A549 (cell line): ENCODE results near the gene LLGL2.

Experiments
- CEBPB ChIP-seq, 2 experiments: fragments of >200 bp in 1 of 2; sonication (Bioruptor Twin) in 1 of 2; formaldehyde crosslinking in 1 of 2; IDR thresholded peaks; 2 replicates each; pipeline ENCODE4 v1.6.1; 2012 to 2016
- ESRRA ChIP-seq: fragments of 150-350 bp; IDR thresholded peaks from 2 replicates; pipeline ENCODE4 v1.6.1; 2014; ENCODE audit warnings: mild to moderate bottlenecking, low read length, borderline replicate concordance
- REST ChIP-seq: fragments of 200-600 bp; sonication (generic); IDR thresholded peaks from 2 replicates; pipeline ENCODE4 v1.6.1; 2016; ENCODE audit warnings: antibody characterized with exemption, mild to moderate bottlenecking, moderate library complexity
- TF ChIP-seq, protein P1 (sequence below): fragments of >200 bp; sonication (Bioruptor Twin); formaldehyde crosslinking; IDR thresholded peaks from 3 replicates; pipeline ENCODE4 v1.5.1; 2016

DNA sequence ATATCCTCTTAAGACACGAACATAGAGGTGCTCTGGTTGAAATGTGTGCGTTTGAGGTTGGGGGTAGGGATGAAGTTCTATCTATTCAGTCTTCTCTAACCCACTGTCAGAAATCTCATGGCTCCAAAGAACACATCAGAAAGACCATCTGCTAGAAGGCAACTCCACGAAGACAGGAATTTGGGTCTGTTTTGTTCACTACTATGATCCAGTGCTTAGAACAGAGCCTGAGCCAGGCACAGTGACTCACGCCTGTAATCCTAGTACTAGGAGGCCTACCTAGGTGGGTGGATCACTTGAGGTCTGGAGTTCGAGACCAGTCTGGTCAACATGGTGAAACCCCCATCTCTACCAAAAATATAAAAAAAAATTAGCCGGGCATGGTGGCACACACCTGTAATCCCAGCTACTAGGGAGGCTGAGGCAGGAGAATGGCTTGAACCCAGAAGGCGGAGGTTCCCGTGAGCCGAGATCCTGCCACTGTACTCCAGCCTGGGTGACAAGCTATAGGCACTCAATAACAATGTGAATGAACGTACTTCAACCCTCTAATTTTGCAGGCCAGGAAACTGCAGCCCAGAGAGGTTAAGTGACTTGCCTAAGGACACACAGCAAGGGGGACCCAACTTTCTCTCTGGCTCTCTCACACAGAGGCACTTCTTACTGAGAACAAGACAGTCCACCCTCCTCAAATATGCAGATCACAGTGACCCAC is 12.4 kb upstream of the LLGL2 start:
- TF ChIP-seq CEBPB (IDR thresholded peaks at IDR 0.05), result no peak
- TF ChIP-seq REST, result no peak
- TF ChIP-seq, protein P1, sequence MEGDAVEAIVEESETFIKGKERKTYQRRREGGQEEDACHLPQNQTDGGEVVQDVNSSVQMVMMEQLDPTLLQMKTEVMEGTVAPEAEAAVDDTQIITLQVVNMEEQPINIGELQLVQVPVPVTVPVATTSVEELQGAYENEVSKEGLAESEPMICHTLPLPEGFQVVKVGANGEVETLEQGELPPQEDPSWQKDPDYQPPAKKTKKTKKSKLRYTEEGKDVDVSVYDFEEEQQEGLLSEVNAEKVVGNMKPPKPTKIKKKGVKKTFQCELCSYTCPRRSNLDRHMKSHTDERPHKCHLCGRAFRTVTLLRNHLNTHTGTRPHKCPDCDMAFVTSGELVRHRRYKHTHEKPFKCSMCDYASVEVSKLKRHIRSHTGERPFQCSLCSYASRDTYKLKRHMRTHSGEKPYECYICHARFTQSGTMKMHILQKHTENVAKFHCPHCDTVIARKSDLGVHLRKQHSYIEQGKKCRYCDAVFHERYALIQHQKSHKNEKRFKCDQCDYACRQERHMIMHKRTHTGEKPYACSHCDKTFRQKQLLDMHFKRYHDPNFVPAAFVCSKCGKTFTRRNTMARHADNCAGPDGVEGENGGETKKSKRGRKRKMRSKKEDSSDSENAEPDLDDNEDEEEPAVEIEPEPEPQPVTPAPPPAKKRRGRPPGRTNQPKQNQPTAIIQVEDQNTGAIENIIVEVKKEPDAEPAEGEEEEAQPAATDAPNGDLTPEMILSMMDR, result no peak
- no peak for TF ChIP-seq ESRRA
